CD4-positive, alpha-beta T cell (primary cell): ENCODE measurements around the gene FAM234A. TPM values are rescaled to one million over a fixed set of nuclear protein-coding genes. Genes with fewer than 3 reads are reported as not detected.

Source experiments
- ATAC-seq: fragments of 200-7000 bp; cut with Tn5 transposase; one replicate; pipeline ENCODE4 v1.10.0; 2022; ENCODE audit warnings: mild to moderate bottlenecking; ENCODE audit not compliant: poor library complexity
- CTCF ChIA-PET: fragments of 350-600 bp; sonication (Branson Sonifier 250); formaldehyde crosslinking; loops from one replicate; lab custom pipeline; 2021; ENCODE audit warnings: antibody characterized with exemption, inconsistent platforms; lab: Charles Lee
- POLR2A ChIA-PET: fragments of 350-600 bp; sonication (Branson Sonifier 250); formaldehyde crosslinking; loops from one replicate; lab custom pipeline; 2021; ENCODE audit warnings: antibody characterized with exemption, inconsistent platforms; lab: Charles Lee
- DNase-seq, 14 experiments: peaks; one replicate each; pipeline ENCODE4 v3.0.0-alpha.2; 2013 to 2020; ENCODE audit warnings: mixed read lengths in 2 of 14
- H3K27ac ChIP-seq, 2 donors: one replicate each; pipeline versions ENCODE4 v1.5.1 to v1.7.0; 2013; ENCODE audit warnings: low read length in 2 of 2, low read depth in 1 of 2, mild to moderate bottlenecking in 1 of 2
- H3K27me3 ChIP-seq, 2 experiments: 1 replicate in 1 of 2; 2 replicates in 1 of 2; pipeline versions ENCODE4 v1.6.1 to v1.7.0; 2013; ENCODE audit warnings: low read length in 2 of 2, control low read depth in 1 of 2, mild to moderate bottlenecking in 1 of 2, moderate library complexity in 1 of 2; ENCODE audit not compliant: insufficient read depth in 2 of 2, control insufficient read depth in 1 of 2
- H3K36me3 ChIP-seq: one replicate; pipeline ENCODE4 v1.6.1; 2013; ENCODE audit warnings: low read length, control low read depth; ENCODE audit not compliant: insufficient read depth
- H3K4me1 ChIP-seq: one replicate; pipeline ENCODE4 v1.6.1; 2013; ENCODE audit warnings: low read length, control low read depth; ENCODE audit not compliant: insufficient read depth
- H3K4me3 ChIP-seq: one replicate; pipeline ENCODE4 v1.5.1; 2013; ENCODE audit warnings: mild to moderate bottlenecking, low read length, moderate library complexity
- H3K9me3 ChIP-seq, 2 experiments: 1 replicate in 1 of 2; 2 replicates in 1 of 2; pipeline versions ENCODE4 v1.6.1 to v1.7.0; 2013; ENCODE audit warnings: low read length in 2 of 2, mild to moderate bottlenecking in 2 of 2, control low read depth in 1 of 2, moderate library complexity in 1 of 2; ENCODE audit not compliant: control insufficient read depth in 1 of 2, insufficient read depth in 1 of 2
- H3K27ac Mint-ChIP-seq: one replicate; pipeline ENCODE4 v1.8.0; 2020; ENCODE audit warnings: mixed read lengths
- H3K27me3 Mint-ChIP-seq: one replicate; pipeline ENCODE4 v1.8.0; 2021; ENCODE audit warnings: mixed read lengths
- H3K36me3 Mint-ChIP-seq: one replicate; pipeline ENCODE4 v1.8.0; 2021; ENCODE audit warnings: low read depth, mixed read lengths
- H3K4me1 Mint-ChIP-seq: one replicate; pipeline ENCODE4 v1.8.0; 2021; ENCODE audit warnings: low read depth, mixed read lengths
- H3K4me3 Mint-ChIP-seq: one replicate; pipeline ENCODE4 v1.8.0; 2020; ENCODE audit warnings: mild to moderate bottlenecking, mixed read lengths
- H3K9me3 Mint-ChIP-seq: one replicate; pipeline ENCODE4 v1.8.0; 2020; ENCODE audit warnings: mixed read lengths
- CTCF ChIP-seq: fragments of 200-600 bp; IDR thresholded peaks from one replicate; pipeline ENCODE4 v1.8.0; 2022; ENCODE audit warnings: antibody characterized with exemption, mild to moderate bottlenecking
- intact Hi-C, 2 experiments: fragments of 100-400 bp; cut with DNase I in 1 of 2; cut with micrococcal nuclease in 1 of 2; formaldehyde crosslinking; loops; one replicate each; pipeline versions ENCODE4 v1.15.1 to v1.9.0; 2023 to 2025; cut with DNase I, micrococcal nuclease
- polyA plus RNA-seq, 2 donors: library from polyadenylated mRNA; unstranded; fragments of 120-200 nt; gene quantifications; one replicate each; pipeline ENCODE4 v1.2.1, GENCODE V29; 2013
- total RNA-seq, 174 experiments: library from RNA in 2 of 174; stranded (reverse) in 2 of 174; gene quantifications; one replicate each; pipeline ENCODE4 v1.2.3 and lab custom pipeline; 2021 to 2026

Gene FAM234A
- total RNA-seq (10 to 100 TPM; 15.6 to 17.0 TPM), total RNA-seq (lab: John Stamatoyannopoulos, UW) (10.5 to 46.9 (median 24.0) reads per million in 172 experiments)
- polyA plus RNA-seq (2013, experiment 1 of 2), result 22.2 TPM
- polyA plus RNA-seq (2013, experiment 2 of 2), result 22.5 TPM

- no peaks in the 10 kb centered on the region for H3K27me3 ChIP-seq
- POLR2A ChIA-PET, result interaction anchor here (0.6 to 2.2 kb wide), 12 partner anchors 10 to 401 kb away, joined by 3 to 29 read pairs (median 4); partner anchors contain the start of genes AXIN1, DECR2, METTL26 and MRPL28
- H3K27me3 Mint-ChIP-seq, result no peaks in the 10 kb centered on the region
- peak within 1 kb of the TSS; percentile 98 for H3K27ac ChIP-seq
- peak within 1 kb of the TSS; percentile 100 for H3K27ac Mint-ChIP-seq
- H3K4me3 Mint-ChIP-seq, result peak within 1 kb of the TSS; percentile 93
- DNase-seq (peak; percentile 88 to 99 (median 94)), ATAC-seq (peak; percentile 87)
- H3K9me3 ChIP-seq, result no peaks in the 10 kb centered on the region
- peak; percentile 63 for TF ChIP-seq CTCF
- peaks cover 8% of the 10 kb centered on the region for H3K36me3 Mint-ChIP-seq
- intact Hi-C loops, result loop anchor here (1.0 to 2.0 kb wide), 4 partner anchors 96 to 181 kb away; partner anchors contain the start of genes AXIN1 (in 2 of the 2), NPRL3 (in 1 of the 2), POLR3K (in 1 of the 2) and SNRNP25 (in 1 of the 2)
- H3K4me1 Mint-ChIP-seq, result peaks cover 17% of the 10 kb centered on the region
- H3K4me3 ChIP-seq, result peak within 1 kb of the TSS; percentile 62
- no peaks in the 10 kb centered on the region for H3K9me3 Mint-ChIP-seq
- CTCF ChIA-PET, result interaction anchor here (0.6 to 1.3 kb wide), 16 partner anchors 11 to 169 kb away, joined by 3 to 8 read pairs (median 3); partner anchors contain the start of genes AXIN1 and MRPL28
- H3K4me1 ChIP-seq, result peaks cover 20% of the 10 kb centered on the region
- no peaks in the 10 kb centered on the region for H3K36me3 ChIP-seq
Measured at GRCh38 chr16:234468-235305, at the start of gene FAM234A. TSS of gene FAM234A (plus strand) at chr16:234821. CDS start at chr16:254414, 19,593 bp downstream.

- POLR2A ChIA-PET, result no interaction called here
- H3K27me3 Mint-ChIP-seq, result no peaks in the 10 kb centered on the region
- no peak overlapping the region for H3K27ac Mint-ChIP-seq
- ATAC-seq (no peak), DNase-seq (no peak)
- Histone ChIP-seq H3K9me3 (no peaks in the 10 kb centered on the region), H3K27ac (no peak overlapping the region), H3K27me3 (peaks cover 0 to 5% of the 10 kb centered on the region in 2 experiments), H3K4me3 (no peak overlapping the region), H3K4me1 (peaks cover 21% of the 10 kb centered on the region), H3K36me3 (peaks cover 27% of the 10 kb centered on the region)
- CTCF ChIA-PET, result no interaction called here
- H3K9me3 Mint-ChIP-seq, result no peaks in the 10 kb centered on the region
- TF ChIP-seq CTCF, result no peak
- H3K4me3 Mint-ChIP-seq, result no peak overlapping the region
- H3K4me1 Mint-ChIP-seq, result peaks cover 6% of the 10 kb centered on the region
- intact Hi-C loops, result no loop called here
- peaks cover 28% of the 10 kb centered on the region for H3K36me3 Mint-ChIP-seq
Measured at GRCh38 chr16:185213-185612, 49.4 kb upstream of the FAM234A start.

- intact Hi-C loops, result no loop called here
- Histone ChIP-seq H3K4me1 (peaks cover 16% of the 10 kb centered on the region), H3K27ac (no peak overlapping the region), H3K4me3 (no peak overlapping the region), H3K27me3 (peaks cover 0 to 2% of the 10 kb centered on the region in 2 experiments), H3K9me3 (no peaks in the 10 kb centered on the region), H3K36me3 (peaks cover 32% of the 10 kb centered on the region)
- peaks cover 33% of the 10 kb centered on the region for H3K36me3 Mint-ChIP-seq
- H3K27me3 Mint-ChIP-seq, result no peaks in the 10 kb centered on the region
- TF ChIP-seq CTCF, result no peak
- ATAC-seq (no peak), DNase-seq (no peak)
- H3K9me3 Mint-ChIP-seq, result no peaks in the 10 kb centered on the region
- ChIA-PET CTCF (no interaction called here), POLR2A (no interaction called here)
- H3K27ac Mint-ChIP-seq, result no peak overlapping the region
- peaks cover 6% of the 10 kb centered on the region for H3K4me1 Mint-ChIP-seq
- H3K4me3 Mint-ChIP-seq, result no peak overlapping the region
Measured at GRCh38 chr16:185691-186090, 48.9 kb upstream of the FAM234A start.
